Erythroblast (primary cell): ENCODE data around the gene GMDS.

Experiments used
- DNase-seq, 2 experiments: peaks; one replicate each; lab custom pipeline; 2025; lab: John Stamatoyannopoulos, UW
- GATA1 ChIP-seq: IDR thresholded peaks from 2 replicates; pipeline ENCODE4 v1.6.1; 2011; ENCODE audit warnings: low read depth, mild to moderate bottlenecking, control low read depth, low read length, moderate library complexity
- POLR2A ChIP-seq: IDR thresholded peaks from 2 replicates; pipeline ENCODE4 v1.6.1; 2011; ENCODE audit warnings: mild to moderate bottlenecking, low read length

The GMDS gene

DNA sequence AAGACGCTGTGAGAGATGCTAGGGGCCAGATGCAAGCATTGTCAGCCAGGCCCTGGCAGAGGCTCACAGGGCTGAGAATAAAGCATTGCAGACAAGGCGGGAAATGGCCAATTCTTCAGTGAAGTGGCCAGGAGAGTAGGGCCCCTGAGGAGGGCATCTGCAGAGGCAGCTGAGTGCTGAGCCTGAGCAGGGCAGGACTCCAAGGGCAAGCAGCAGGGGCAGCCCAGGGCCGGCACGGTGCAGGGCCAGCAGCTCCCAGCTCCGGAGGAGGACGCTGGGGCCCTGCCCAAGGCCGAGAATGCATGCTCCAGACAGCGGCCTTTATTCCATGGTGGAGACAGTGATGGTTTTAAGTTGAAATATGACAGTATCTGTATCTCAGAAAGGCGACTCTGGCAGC lies 330.2 kb downstream of the GMDS start:
- TF ChIP-seq POLR2A (no peak), GATA1 (no peak)
- DNase-seq = no peak

DNA sequence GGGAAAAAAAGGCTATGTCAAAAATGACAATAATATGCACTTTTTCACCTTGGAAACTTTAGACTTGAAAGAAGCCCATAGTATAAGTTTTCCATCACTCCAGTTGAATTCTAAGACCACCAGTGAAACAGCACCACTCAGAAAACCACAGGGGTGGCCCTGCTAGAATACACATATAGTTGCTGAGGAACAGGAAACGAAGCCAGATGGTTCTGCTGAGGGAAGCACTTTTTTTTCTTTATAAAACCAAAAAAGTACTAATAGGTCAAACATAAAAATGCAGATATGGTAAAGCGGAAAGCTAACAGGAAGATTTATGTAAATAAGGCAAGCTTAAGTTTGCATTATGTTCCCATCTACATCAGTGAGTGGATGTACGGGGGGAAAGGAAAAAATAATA lies 331.8 kb downstream of the GMDS start:
- DNase-seq = no peak
- no peak for TF ChIP-seq POLR2A
- TF ChIP-seq GATA1 = no peak

DNA sequence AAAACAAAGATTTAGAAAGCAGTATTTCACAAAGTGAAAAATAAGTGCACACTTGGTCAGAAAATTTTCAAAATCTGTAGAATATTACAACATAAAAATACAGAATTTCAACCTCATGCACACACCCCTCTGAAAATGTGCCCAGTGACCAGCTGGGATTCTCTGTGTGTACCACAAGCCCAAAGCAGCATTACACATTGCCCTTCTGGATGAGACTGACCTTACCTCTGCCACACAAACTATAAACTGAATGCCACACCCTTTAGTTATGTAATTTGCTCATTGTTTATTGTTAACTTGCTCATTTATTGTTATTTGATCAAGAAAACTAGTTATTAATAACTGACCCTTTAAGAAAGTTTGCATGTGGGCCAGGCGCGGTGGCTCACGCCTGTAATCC lies 332.7 kb downstream of the GMDS start:
- no peak for DNase-seq
- TF ChIP-seq GATA1 = no peak
- TF ChIP-seq POLR2A = no peak

DNA sequence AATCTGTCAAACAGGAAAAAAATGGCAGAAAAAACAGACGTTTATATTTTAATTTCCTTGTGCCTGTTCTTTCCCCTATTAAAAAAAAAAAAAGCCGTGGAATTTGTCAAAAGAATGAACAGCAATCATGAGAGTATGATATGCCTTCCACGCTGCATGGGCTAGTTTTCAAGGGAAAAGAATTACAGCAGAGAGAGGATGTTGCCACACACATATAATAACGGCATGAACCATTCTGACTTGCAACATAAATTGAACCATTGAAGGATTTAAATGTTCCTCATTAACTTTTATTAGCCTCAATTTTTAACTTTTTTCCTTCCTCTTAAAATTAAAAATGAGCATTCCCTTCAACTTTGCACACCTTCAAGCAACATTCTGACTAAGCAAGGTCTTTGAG lies 333.9 kb downstream of the GMDS start:
- no peak for DNase-seq
- no peak for TF ChIP-seq POLR2A

DNA sequence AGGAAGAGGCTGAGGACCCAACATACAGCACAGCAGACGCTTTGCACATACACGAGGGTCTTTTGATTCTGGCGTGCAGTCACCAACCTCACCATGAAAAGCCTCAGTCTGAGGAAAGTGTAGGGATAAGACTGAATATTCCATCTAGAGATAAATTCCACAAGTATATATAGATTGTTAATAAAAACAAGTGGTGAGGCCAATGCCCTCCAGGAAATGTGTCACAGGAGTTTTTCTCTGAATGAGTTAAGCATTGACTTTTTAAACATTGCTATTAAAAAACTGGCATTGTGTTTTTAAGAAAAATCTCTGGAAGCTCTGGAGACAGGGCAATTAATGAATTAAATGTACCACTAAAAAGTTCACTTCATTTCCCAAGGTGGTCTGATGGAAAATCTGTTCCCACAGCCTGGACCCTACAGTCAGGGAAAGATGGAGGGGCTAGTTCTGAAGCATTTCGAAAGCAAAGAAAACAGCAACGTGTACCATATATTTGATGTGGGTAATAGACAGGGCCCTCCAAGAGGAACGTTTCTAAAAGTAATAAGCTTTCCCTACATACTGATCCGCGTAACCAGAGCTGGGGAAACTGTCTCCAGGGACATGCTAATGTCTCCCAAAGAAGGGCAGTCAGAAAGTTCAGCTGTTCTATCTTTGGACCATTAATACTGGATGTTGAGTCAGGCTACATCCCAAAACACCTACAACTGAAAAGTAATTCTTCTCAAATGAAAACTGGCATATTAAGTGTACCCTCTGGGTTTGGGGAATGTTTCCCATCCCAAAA lies 334.6 kb downstream of the GMDS start:
- TF ChIP-seq POLR2A (no peak), GATA1 (no peak)
- DNase-seq = no peak

DNA sequence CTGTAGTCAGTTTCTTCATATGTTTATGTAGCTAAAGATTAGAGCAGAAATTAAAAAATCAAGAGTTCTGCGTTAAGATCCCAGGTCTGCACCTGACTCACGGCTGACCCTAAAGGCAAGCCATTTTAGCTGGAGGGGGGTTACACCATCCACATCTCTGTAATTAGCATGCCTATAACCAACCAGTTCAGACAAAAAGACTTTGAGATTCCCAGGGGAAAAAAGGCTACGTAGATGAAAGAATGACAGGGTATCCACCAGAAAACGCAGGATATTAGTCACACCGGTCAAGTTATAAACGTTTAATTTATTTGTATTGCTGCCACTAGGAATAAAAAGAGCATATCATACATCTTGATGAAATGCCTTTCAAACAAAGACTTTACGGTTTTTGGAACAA lies 336.6 kb downstream of the GMDS start:
- DNase-seq = no peak
- TF ChIP-seq POLR2A (no peak), GATA1 (no peak)

DNA sequence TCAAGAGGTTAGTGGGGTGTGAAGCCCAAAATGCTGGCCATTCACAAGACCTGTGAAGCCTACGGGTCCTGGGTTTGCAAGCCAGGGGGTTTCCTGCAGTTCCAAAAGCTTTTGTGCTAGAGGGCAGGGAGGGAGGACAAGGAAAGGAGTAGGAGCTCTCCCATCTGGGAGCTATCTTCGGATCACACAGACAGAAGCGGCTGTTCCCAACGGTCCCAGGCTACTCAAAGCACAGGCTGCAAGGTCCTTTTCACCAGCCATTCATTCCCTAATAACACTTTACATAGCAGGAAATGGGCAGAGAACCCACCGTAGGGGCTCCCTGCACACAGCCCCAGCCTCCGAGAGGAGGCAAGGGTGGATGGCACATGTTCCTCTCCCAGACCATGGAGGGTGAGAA lies 338.8 kb downstream of the GMDS start:
- no peak for TF ChIP-seq GATA1
- no peak for TF ChIP-seq POLR2A
- DNase-seq = no peak

DNA sequence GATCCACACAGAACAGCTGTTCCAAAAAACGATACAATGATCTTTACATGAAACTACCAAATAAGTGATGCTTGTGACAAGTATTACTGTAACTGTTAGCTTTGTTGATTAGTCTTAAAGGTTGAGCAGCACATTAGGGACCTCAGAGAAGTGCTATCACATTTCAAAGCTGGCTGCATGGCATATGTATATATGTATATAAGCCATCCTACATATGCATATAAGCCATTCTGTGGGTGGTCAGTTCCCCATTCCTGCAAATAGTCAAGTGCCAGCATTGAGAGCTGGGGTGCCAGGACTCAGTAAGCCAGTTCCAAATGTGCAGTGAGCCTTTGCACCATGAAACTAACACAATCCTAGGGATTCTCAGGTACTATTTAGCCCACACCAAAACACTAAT lies 339.4 kb downstream of the GMDS start:
- DNase-seq = no peak
- TF ChIP-seq GATA1 = no peak
- TF ChIP-seq POLR2A = no peak

DNA sequence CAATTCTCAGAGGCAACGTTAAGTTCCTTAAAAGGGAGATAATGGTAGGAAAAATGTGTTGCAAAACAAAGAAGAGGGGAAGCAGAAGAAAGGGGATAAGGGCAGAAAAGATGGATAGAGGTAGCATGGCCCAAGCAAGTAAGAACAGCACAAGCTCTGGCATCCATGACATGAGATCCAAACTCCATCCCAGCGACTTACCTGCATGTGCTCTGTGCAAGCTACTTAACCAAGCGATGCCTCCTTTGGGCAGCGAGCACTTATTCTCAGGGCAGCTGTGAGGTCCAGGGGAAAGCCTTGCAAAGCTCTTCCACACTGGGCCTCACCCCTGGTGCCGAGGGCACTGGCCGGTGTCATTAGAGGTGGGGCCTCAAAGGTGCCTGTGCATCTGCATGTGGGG lies 340.5 kb downstream of the GMDS start:
- DNase-seq = no peak
- no peak for TF ChIP-seq POLR2A
- TF ChIP-seq GATA1 = no peak

DNA sequence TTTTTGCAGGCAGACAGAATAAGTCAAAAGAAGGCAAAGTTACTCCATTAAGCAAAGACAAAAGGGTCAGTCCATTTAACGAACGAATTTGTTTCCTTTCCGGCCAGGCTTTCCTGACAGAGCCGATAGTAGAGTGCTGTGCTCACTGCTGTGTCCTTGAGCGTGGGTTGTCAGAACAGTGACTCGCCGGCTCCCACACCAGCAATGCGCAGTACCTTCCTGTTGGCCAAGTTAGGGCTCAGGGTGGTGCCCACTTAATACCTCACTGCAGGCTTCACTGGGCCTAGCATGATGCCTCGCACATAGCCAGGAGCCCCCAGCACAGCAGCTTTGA lies 341.0 kb downstream of the GMDS start:
- TF ChIP-seq GATA1 = no peak
- TF ChIP-seq POLR2A = no peak

DNA sequence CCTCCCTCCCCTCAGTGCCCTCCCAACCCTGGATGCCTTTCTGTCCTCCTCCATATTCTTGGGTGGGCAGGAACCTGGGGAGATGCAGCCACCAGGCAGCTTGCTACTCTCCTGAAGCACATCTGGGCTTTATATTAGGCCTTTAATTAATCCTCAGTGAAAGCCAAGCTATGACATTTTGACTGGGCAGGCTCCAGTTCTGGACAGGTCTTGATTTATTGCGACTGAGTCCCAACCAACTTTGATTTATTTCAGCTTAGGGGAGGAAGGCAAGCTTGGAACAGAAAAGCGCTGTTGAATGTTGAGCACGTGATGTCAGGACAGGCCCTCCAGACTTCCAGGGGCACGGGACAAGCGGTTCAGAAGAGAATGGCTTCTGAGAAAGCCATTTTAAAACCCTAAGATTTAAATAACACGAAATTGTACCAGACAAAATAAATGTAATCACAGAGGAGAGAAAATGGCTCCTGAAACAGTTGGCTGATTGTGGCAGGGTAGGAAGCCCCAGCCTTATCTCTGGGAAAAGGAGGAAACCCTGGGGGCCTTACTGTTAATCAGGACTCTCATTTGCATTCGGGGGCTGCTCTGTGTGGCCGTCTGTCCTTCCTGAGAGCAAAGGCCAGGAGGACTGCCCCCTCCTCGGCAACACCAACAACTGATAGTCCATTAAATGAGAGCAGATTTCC lies 341.5 kb downstream of the GMDS start:
- TF ChIP-seq POLR2A (no peak), GATA1 (no peak)

More for the DNA sequence above, 341.0 kb downstream of the GMDS start:
- no peak for DNase-seq

DNA sequence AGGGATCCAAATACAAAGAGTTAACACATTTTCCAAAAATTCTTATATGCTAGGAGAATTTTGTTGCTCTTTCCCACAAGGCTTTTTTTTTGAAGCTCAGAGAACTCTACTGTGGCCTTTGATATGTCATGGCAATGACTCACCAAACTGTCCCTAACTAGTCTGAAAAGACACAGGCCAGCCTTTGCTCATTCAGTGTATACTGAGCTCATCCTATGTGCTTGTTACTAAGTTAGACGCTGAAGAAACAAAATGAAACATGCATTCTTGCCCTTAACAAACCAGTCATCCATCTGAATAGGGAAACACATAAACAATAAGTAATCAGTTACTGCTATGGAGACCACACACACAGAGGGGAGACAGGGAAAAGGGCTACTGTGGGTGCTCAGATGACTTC lies 343.8 kb downstream of the GMDS start:
- no peak for DNase-seq
- TF ChIP-seq GATA1 (no peak), POLR2A (no peak)

More for the DNA sequence above, 341.5 kb downstream of the GMDS start:
- no peak for DNase-seq

DNA sequence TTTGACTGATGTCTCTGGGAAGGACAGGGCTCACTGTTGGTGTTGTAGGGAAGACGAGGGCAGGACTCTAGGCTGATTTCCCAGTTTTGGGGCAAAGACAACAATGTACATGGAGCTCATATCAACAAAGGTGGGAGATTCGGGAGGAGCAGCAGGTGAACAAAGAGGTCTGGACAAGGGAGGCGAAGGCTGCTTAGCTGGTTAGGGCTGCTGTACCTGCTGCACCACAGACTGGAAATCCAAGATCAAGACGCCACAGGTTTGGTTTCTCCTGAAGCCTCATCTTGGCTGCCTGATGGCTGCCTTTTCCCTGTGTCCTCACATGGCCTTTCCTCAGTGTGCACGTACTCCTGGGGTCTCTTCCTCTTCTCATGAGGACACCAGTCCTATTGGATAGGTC lies 348.5 kb downstream of the GMDS start:
- TF ChIP-seq POLR2A (no peak), GATA1 (no peak)
- no peak for DNase-seq

DNA sequence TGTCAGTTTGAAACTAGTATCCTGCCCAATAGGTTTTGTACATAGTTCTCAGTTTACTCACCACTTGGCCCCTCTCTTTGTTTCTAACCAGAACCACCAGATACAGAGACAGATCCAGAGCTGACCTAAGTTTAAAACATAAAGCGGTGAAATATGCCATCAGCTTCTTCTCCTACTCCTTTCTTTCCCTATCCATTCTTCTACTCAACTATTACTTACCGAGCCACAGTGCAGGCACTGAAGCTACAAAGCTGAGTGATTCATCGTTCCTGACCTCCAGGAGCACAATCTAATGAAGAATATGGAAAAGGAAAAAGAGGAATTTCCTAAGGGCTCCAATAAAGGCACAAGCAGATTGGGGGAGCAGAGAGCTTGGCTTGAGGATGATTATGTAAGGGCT lies 349.7 kb downstream of the GMDS start:
- TF ChIP-seq POLR2A = no peak
- TF ChIP-seq GATA1 = no peak
- no peak for DNase-seq

DNA sequence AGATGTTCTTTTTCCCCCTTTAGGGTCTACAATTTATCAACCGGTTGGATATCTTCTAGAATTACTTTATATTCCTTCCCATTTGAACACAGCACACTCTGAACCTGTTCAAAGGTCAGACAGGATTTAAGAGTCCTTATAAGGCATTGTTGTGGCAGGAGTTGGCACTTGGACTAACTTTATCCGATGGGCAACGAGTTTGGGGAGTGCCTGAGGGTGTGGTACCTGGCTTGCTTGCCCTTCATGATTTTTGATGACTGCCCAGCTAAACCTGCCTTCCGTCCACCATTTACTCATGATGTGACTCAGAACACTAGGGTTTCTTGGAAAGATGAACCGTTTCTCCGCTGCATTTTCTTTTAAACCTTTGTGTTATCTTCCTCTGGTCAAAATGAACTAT lies 350.5 kb downstream of the GMDS start:
- TF ChIP-seq POLR2A (no peak), GATA1 (no peak)
- no peak for DNase-seq
